Retinal pigment epithelial cell (primary cell): ENCODE data around the gene CNKSR1.

Experiments used
- DNase-seq: peaks from one replicate; pipeline ENCODE4 v3.0.0-alpha.2; 2010; ENCODE audit warnings: low read depth
- H3K4me3 ChIP-seq: 2 replicates; pipeline ENCODE4 v1.5.1; 2011; ENCODE audit warnings: mild to moderate bottlenecking, low read length, control low read depth, moderate library complexity
- TF ChIP-seq, protein P1 (sequence below): conservative IDR thresholded peaks from 2 replicates; pipeline ENCODE4 v1.5.1; 2011; ENCODE audit warnings: low read depth, low read length, control low read depth, inconsistent platforms

Gene CNKSR1

GRCh38 chr1:26154750-26155149, 22.5 kb upstream of the CNKSR1 start:
- TF ChIP-seq, protein P1, sequence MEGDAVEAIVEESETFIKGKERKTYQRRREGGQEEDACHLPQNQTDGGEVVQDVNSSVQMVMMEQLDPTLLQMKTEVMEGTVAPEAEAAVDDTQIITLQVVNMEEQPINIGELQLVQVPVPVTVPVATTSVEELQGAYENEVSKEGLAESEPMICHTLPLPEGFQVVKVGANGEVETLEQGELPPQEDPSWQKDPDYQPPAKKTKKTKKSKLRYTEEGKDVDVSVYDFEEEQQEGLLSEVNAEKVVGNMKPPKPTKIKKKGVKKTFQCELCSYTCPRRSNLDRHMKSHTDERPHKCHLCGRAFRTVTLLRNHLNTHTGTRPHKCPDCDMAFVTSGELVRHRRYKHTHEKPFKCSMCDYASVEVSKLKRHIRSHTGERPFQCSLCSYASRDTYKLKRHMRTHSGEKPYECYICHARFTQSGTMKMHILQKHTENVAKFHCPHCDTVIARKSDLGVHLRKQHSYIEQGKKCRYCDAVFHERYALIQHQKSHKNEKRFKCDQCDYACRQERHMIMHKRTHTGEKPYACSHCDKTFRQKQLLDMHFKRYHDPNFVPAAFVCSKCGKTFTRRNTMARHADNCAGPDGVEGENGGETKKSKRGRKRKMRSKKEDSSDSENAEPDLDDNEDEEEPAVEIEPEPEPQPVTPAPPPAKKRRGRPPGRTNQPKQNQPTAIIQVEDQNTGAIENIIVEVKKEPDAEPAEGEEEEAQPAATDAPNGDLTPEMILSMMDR: no peak
- H3K4me3 ChIP-seq: no peak overlapping the region
- DNase-seq: no peak

DNA sequence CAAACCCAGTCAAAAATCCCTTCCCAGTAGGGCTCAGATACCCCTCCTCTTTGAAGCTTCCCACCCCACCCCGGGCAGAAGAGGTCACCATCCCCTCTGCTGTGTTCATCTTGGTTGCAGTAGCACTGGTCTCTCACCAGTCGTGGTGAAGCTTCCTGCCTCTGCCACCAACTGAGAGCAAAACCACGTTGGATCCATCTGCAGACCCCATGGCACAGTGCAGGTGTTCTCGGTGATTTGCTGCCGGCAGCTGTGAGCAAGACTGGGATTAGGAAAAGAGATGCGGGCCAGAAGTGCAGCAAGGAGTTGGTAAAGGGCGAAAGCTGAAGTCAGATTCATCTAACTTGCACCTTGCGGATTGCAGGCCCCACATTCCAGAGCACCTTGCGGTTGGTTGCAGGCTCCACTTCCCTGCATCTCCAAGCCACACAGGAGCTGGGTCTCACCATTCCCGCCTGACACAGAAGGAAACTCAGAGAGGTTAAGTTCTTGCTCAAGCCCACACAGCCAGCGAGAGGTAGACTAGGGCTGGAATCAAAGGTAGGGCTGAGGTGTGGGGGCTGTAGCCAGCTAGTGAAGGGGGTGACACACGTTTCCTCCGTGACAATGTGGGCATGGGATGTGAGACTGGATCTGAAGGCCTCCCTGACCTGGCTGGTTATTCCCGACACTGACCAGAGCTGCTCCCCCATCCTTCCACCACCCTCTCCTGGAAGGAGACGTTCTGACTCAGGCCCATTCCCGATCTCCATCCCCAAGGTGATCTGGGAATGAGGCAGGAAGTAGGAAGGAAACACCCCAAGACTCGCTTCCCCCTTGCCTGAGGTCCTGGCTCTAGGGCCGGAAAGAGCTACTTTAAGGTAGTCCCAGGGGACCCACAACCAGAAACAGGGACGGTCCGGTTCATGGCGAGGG, 21.7 kb upstream of the CNKSR1 start:
- DNase-seq: no peak
- TF ChIP-seq, protein P1: no peak
- no peak overlapping the region for H3K4me3 ChIP-seq

DNA sequence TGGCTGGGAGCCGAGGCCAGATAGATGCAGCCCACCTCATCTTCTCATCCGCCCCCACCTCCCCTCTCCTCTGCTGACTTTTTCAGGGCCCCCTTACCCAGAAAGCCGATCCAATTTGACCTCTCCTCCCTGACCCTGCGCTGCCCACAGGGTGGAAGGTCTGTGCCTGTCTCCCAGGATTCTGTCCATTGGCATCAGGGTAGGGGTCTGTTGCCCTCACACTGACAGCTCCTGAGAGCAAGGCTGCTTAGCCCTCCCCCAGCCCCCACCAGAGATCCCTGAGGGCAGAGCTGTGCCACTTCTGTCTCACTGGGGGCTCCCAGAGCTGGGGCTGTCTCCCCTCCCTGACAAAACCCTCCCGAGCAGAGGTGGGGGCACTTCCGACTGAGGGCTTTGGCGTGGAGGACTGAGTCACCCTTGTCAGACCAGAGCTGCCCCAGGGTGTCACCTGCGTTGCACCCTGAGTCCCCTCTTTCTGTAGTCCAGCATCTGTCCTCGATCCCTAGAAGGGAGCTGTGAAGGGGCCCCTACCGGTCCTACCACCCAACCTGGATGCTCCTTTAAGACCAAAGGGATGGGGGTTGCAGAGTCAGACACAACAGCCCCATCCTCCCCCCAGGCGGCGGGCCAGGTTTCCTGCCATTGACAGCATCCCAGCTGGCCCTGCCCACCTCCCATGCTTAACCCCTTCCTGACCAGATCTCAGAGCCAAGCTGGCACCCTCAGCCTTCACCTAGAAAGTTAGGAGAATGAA, 20.8 kb upstream of the CNKSR1 start:
- no peak for DNase-seq
- H3K4me3 ChIP-seq: no peak overlapping the region
- TF ChIP-seq, protein P1: no peak

DNA sequence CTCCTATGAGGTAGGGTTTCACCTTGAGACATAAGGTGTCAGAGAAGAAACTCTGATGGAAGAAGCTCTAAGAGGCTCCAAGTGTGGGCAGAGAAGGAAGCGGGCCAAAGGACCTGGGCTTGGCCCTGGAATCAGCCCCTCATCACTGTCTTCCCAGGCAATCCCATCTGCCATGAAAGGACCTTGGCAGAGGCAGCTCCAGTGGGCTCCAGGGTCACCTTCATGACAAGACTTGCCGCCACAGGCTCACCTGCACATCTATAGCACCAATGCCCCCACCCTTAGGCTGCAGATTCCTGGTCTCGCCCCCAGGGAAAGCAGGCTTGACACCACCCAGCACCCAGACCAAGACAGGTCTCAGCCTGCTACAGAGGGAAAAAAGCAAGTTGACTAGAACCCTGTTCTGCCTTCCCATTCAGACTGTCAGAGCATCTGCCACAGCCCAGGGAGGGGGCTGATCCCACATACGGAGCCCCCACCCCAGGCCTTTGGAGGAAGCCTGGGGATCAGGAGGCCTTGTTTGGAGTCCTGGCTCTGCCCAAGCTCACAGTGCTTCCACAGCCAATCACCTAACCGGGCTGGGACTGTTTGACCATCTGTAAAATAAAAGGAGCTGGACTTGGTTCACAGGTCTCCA, 18.9 kb upstream of the CNKSR1 start:
- DNase-seq: no peak
- H3K4me3 ChIP-seq: no peak overlapping the region
- TF ChIP-seq, protein P1: no peak

DNA sequence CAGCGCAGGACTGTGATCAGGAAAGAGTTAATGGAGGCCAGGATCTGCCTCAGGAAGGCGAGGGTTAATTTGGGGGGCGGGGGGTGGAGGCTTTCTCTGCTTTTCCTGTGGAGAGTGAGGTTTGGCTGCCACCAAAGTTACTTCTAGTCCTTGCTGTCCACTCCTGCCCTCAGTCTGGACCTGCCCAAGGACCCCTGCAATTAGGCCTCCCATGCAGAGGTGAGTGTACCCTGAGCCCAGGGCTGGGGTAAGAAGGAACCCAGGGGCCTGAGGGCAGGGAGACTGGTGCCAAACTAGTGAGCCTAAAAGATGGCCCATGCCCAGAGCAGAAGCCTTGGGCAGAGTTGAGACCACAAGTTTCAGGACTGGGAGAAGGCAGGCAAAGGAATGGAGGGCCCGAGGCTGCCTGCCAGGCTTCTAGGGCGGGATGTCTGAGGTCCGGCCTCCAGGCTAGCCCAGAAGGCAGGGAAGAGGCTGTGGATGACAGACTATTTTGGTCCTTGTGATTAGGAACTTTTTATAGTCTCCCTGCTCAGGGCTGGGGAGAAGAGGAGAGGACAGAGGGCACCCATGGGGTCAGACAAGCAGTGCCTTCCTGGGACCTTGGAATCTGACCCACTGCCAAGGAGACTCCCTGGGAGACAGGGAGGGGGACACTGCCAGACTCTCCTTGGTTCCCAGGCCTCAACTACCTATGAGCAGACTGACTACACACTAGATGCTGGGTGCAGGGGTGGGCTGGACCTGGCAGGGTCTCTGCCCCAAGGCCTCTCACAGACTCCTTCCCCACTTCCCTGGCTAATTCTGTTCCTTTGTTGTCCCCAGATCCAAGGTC, 18.2 kb upstream of the CNKSR1 start, which contains the start of gene FAM110D:
Gene FAM110D (plus strand): TSS at position 172 of the 835 bp plus-strand sequence. CDS start 2,213 bp downstream, outside the sequence.
- no peak for DNase-seq
- TF ChIP-seq, protein P1: no peak
- H3K4me3 ChIP-seq: no peak within 1 kb of the TSS

GRCh38 chr1:26159743-26160039, 17.6 kb upstream of the CNKSR1 start:
- no peak overlapping the region for H3K4me3 ChIP-seq
- DNase-seq: no peak
- TF ChIP-seq, protein P1: no peak
